T47D (cell line): ENCODE results near the gene ST3GAL6.

Source experiments
- DNase-seq, 2 experiments: peaks; one replicate each; pipeline versions ENCODE4 v3.0.0 to v3.0.0-alpha.2; 2011 to 2012; ENCODE audit warnings: low read depth in 1 of 2, low spot score in 1 of 2
- JUND ChIP-seq: IDR thresholded peaks from 2 replicates; pipeline ENCODE4 v1.6.1; 2012; ENCODE audit warnings: low read depth
- in situ Hi-C: cut with HindIII; loops from 2 replicates; pipeline ENCODE4 v1.10.0; 2016; ENCODE audit warnings: low sequenced_read_pairs, low pct_unique_long_range_greater_than_20kb

ST3GAL6 gene

DNA sequence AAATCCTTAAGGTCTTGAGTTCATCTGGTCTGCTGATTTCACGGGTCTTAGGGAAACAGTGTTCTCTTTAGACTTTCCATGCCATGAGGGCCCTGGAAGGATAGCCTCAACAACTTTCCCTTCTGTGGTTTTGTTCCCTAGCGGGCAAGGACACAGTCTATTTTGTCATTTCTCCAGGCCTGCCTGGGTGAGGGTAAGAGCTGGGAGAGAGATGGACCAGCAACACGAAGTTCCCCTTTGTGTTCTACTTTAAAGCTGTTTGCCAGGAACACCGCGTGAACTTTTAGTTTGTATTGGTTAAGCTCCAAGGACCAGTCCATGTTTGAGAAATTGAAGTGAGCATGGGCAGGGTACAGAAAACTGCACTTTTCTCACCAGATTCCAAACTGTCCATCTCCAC is 20.9 kb downstream of the ST3GAL6 start:
- in situ Hi-C loops, result no loop called here
- no peak for DNase-seq
- no peak for TF ChIP-seq JUND

DNA sequence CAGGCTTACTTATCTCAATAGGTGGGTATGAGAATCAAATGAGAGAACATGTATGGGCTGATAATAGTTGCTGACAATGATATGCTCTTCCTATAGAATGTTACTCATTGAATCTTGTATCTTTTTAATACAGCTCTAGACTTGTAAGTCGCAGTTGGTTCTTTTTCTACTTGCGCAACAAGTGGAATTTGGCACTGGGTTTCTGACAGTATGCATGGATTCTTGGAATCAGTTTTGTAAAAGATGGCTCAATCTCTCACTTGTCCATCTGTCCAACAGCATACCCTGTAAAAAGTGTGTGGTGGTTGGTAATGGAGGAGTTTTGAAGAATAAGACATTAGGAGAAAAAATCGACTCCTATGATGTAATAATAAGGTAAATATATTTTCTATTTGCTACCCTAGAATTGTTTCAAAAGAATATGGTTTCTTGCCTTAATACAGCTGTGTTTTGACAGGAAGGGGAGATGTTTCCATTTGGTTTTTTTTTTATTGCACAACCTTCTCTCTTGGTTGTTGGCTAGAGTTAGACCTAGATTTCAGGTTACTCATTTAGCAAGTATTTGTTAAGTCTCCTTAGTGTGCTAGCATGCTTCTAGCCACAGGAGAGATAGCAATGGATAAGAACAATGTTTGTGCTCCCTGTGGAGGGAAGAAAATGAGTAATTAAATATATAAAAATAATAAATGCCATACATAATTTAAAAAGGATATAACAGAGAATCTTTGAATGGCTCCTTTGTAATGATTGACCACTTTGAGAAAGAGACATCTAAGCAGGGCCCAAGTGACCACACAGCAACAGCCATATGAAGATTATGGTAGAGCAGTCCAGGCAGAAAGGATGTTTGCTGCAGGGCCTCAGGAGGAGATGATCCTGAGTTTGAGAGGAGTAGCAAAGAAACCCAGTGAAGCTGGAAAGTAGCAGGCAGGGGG is 21.8 kb downstream of the ST3GAL6 start:
- no peak for TF ChIP-seq JUND
- no peak for DNase-seq
- in situ Hi-C loops, result no loop called here

GRCh38 chr3:98786364-98787006 is 23.3 kb downstream of the ST3GAL6 start:
- no peak for DNase-seq
- in situ Hi-C loops, result no loop called here

GRCh38 chr3:98787181-98787580 is 24.0 kb downstream of the ST3GAL6 start:
- TF ChIP-seq JUND, result no peak
- in situ Hi-C loops, result no loop called here

More at GRCh38 chr3:98786364-98787006, 23.3 kb downstream of the ST3GAL6 start:
- TF ChIP-seq JUND, result no peak

DNA sequence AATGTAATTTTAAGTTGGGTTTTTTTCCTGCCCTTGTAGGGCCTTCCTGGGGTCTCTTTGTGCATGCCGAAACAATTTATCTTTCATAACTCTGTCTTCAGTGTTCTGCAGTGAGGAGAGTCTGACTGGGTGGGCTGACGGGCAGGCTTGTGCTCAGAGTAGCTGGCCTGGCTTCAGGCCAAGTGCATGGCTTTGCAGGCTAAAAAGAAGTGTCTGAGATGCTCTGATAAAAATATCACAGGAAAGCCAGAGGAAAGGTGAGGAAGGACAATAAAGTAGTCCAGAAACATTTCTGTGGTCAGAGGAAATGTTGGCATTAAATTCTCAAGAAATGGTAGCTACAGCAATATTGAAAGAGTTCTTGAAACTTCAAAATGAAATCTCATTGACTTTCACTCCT is 25.5 kb downstream of the ST3GAL6 start:
- TF ChIP-seq JUND, result no peak
- in situ Hi-C loops, result no loop called here
- no peak for DNase-seq

More at GRCh38 chr3:98787181-98787580, 24.0 kb downstream of the ST3GAL6 start:
- DNase-seq, result no peak

- no peak for DNase-seq
- no peak for TF ChIP-seq JUND
- in situ Hi-C loops, result no loop called here
Observed at GRCh38 chr3:98791341-98792325, 28.5 kb downstream of the ST3GAL6 start.

DNA sequence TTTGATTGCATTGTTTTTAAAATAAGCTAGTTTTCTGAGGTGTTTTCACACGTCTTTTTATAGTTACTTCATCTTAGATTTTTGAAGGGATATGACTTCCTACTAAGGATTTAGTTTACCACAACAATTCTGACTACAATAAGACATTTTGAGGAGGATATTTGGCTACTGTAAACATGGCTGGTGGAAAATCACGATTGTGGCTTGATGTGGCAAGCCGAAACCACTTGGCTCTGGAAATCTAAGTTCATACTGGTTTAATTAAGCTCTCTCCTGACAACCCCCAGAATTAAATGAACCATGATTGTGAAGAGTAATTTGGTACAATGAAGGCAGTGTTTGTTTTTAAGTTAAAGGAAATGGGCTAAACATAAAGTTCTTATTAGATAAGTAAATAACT is 30.8 kb downstream of the ST3GAL6 start:
- no peak for DNase-seq
- in situ Hi-C loops, result no loop called here
- TF ChIP-seq JUND, result no peak

DNA sequence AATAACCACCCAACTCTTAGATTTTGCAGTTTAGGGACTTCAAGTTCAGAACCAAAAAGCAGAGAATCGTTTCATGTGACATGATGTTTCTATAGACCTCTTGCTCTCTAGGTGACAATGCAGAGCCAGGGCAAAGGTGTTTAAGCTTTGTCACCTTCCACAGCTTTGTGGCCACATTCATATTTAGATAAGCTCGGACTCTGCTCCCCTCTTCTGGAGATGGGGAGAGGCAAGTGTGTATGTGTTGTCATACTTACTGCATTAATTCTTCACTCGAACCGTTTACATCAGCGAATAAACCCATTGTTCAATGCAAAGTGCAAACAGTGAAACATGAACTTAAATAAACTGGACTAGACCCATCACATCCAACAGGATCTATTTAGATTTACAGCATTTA is 33.2 kb downstream of the ST3GAL6 start:
- TF ChIP-seq JUND, result no peak
- in situ Hi-C loops, result no loop called here
- DNase-seq, result no peak

DNA sequence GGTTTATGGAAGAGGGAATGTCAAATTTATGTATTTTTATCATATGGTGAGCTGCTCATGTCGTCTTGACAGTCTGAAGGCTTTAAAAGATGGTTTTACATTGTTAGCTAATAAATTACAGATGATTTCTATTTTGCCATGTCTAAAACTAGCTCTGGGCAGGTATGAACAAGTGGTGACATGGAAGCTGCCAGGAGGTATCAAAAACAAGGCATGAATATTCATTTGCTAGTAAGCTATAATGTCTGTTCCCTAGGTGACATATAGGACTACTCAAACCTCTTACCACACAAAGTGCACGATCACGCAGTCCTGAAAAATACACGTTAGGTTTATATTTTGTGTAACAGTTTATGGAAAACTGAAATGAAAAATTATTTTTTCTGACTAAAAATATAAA is 34.8 kb downstream of the ST3GAL6 start:
- in situ Hi-C loops, result no loop called here
- DNase-seq, result no peak
- no peak for TF ChIP-seq JUND

GRCh38 chr3:98798820-98799219 is 35.7 kb downstream of the ST3GAL6 start:
- in situ Hi-C loops, result no loop called here
- no peak for TF ChIP-seq JUND
- DNase-seq, result no peak

GRCh38 chr3:98799479-98799878 is 36.3 kb downstream of the ST3GAL6 start:
- no peak for TF ChIP-seq JUND
- no peak for DNase-seq
- in situ Hi-C loops, result no loop called here

- in situ Hi-C loops, result no loop called here
- no peak for TF ChIP-seq JUND
- DNase-seq, result no peak
Observed at GRCh38 chr3:98800401-98800800, 37.3 kb downstream of the ST3GAL6 start.
